H1 (cell line): Measurements from ENCODE around the gene GFPT1. TPM values are rescaled to one million over a fixed set of nuclear protein-coding genes. Genes with fewer than 3 reads are reported as not detected.
"Not testable (repeated sequence)": the region's sequence is repeated elsewhere in the genome, so short reads cannot be mapped to it uniquely, and the experiment has no call there.

Source experiments
- CTCF ChIA-PET: fragments of 300-600 bp; sonication (Branson Sonifier 250); formaldehyde crosslinking; loops from one replicate; lab custom pipeline; 2021; ENCODE audit not compliant: partially characterized antibody; lab: Charles Lee
- POLR2A ChIA-PET: fragments of 300-600 bp; sonication (Branson Sonifier 250); formaldehyde crosslinking; loops from one replicate; lab custom pipeline; 2021; ENCODE audit warnings: inconsistent platforms; ENCODE audit not compliant: partially characterized antibody; lab: Charles Lee
- DNase-seq, 2 experiments: peaks; one replicate each; pipeline versions ENCODE4 v3.0.0 to v3.0.0-alpha.2; 2010 to 2022; ENCODE audit warnings: low spot score in 2 of 2, low read depth in 1 of 2, mixed read lengths in 1 of 2
- FAIRE-seq: peaks from 2 replicates; lab custom pipeline; 2011; peaks lifted over from hg19 to GRCh38; lab: Jason Lieb, UNC
- H2AFZ ChIP-seq: 2 replicates; pipeline ENCODE4 v1.8.1; 2012; ENCODE audit warnings: low read length, inconsistent platforms
- H2AK5ac ChIP-seq: 2 replicates; pipeline ENCODE4 v1.6.1; 2013; ENCODE audit warnings: low read depth, low read length
- H2BK120ac ChIP-seq: replicated peaks from 2 replicates; pipeline ENCODE3; 2013; ENCODE audit warnings: low read depth, low read length, inconsistent platforms
- H2BK12ac ChIP-seq: 2 replicates; pipeline ENCODE4 v1.6.1; 2013; ENCODE audit warnings: low read depth, low read length
- H2BK15ac ChIP-seq: 2 replicates; pipeline ENCODE4 v1.6.1; 2013; ENCODE audit warnings: low read length
- H2BK20ac ChIP-seq: 2 replicates; pipeline ENCODE4 v1.6.1; 2013; ENCODE audit warnings: low read length
- H2BK5ac ChIP-seq: 2 replicates; pipeline ENCODE4 v1.6.1; 2013; ENCODE audit warnings: low read depth, low read length
- H3K14ac ChIP-seq: 2 replicates; pipeline ENCODE4 v1.6.1; 2013; ENCODE audit warnings: inconsistent platforms; ENCODE audit not compliant: insufficient read length
- H3K18ac ChIP-seq: 2 replicates; pipeline ENCODE4 v1.6.1; 2013; ENCODE audit warnings: low read length; ENCODE audit errors: extremely low read depth
- H3K23ac ChIP-seq: 2 replicates; pipeline ENCODE4 v1.6.1; 2013; ENCODE audit warnings: inconsistent platforms; ENCODE audit not compliant: insufficient read length
- H3K23me2 ChIP-seq: 2 replicates; pipeline ENCODE4 v1.6.1; 2013; ENCODE audit warnings: low read depth, low read length
- H3K27ac ChIP-seq: 2 replicates; pipeline ENCODE4 v1.6.1; 2011; ENCODE audit warnings: low read depth, low read length, inconsistent platforms
- H3K27me3 ChIP-seq, 4 experiments: replicated peaks in 1 of 4; 1 replicate in 1 of 4; 2 replicates in 3 of 4; pipeline versions ENCODE4 v1.6.1 to v1.8.1; 2011 to 2013; ENCODE audit warnings: low read length in 3 of 4, mild to moderate bottlenecking in 3 of 4, inconsistent platforms in 2 of 4, mixed read lengths in 2 of 4, moderate library complexity in 1 of 4; ENCODE audit not compliant: control insufficient read depth in 3 of 4, insufficient read depth in 3 of 4; ENCODE audit errors: extremely low read depth in 1 of 4
- H3K36me3 ChIP-seq, 4 experiments: 2 replicates each; pipeline versions ENCODE4 v1.6.1 to v1.8.1; 2011 to 2013; ENCODE audit warnings: mild to moderate bottlenecking in 4 of 4, low read length in 3 of 4, moderate library complexity in 2 of 4, control low read depth in 1 of 4, inconsistent platforms in 1 of 4; ENCODE audit not compliant: insufficient read depth in 4 of 4, control insufficient read depth in 2 of 4
- H3K4ac ChIP-seq: replicated peaks from 2 replicates; pipeline ENCODE3; 2013; ENCODE audit warnings: low read length, low read depth, mixed read lengths, inconsistent platforms; ENCODE audit not compliant: insufficient read length
- H3K4me1 ChIP-seq, 4 experiments: replicated peaks in 1 of 4; 1 replicate in 1 of 4; 2 replicates in 3 of 4; pipeline versions ENCODE4 v1.6.1 to v1.8.1; 2011 to 2013; ENCODE audit warnings: low read length in 3 of 4, inconsistent platforms in 2 of 4, mixed read lengths in 1 of 4; ENCODE audit not compliant: insufficient read depth in 4 of 4, control insufficient read depth in 3 of 4
- H3K4me2 ChIP-seq, 2 experiments: 2 replicates each; pipeline versions ENCODE4 v1.6.1 to v1.8.1; 2011 to 2013; ENCODE audit warnings: low read depth in 2 of 2, low read length in 2 of 2, control low read depth in 1 of 2, inconsistent platforms in 1 of 2, mild to moderate bottlenecking in 1 of 2; ENCODE audit not compliant: insufficient read depth in 1 of 2
- H3K4me3 ChIP-seq, 4 experiments: fragments of 200-600, 300-600 bp in 1 of 4; sonication (generic), shearing (Covaris generic), sonication (Bioruptor Twin) in 1 of 4; 2 replicates each; pipeline versions ENCODE4 v1.5.1 to v1.8.1; 2011 to 2016; ENCODE audit warnings: low read length in 4 of 4, low read depth in 3 of 4, control low read depth in 2 of 4, inconsistent platforms in 2 of 4, mild to moderate bottlenecking in 2 of 4, mixed read lengths in 1 of 4, moderate library complexity in 1 of 4; ENCODE audit not compliant: insufficient read depth in 2 of 4; ENCODE audit errors: extremely low read depth in 1 of 4
- H3K56ac ChIP-seq: replicated peaks from 2 replicates; pipeline ENCODE3; 2013; ENCODE audit warnings: low read depth, mild to moderate bottlenecking, mixed read lengths, low read length, inconsistent platforms; ENCODE audit not compliant: insufficient read length
- H3K79me1 ChIP-seq: 2 replicates; pipeline ENCODE4 v1.6.1; 2013; ENCODE audit warnings: low read depth, low read length, control low read depth
- H3K79me2 ChIP-seq, 2 experiments: 2 replicates each; pipeline versions ENCODE4 v1.6.1 to v1.8.1; 2012 to 2013; ENCODE audit warnings: low read length in 2 of 2, mild to moderate bottlenecking in 2 of 2, inconsistent platforms in 1 of 2; ENCODE audit not compliant: insufficient read depth in 2 of 2, control insufficient read depth in 1 of 2
- H3K9ac ChIP-seq, 4 experiments: replicated peaks in 1 of 4; 1 replicate in 1 of 4; 2 replicates in 3 of 4; pipeline versions ENCODE4 v1.6.1 to v1.8.1; 2011 to 2013; ENCODE audit warnings: low read depth in 3 of 4, low read length in 3 of 4, control low read depth in 2 of 4, mild to moderate bottlenecking in 2 of 4, moderate library complexity in 2 of 4, inconsistent platforms in 1 of 4; ENCODE audit errors: extremely low read depth in 1 of 4
- H3K9me3 ChIP-seq, 2 experiments: 2 replicates each; pipeline versions ENCODE4 v1.6.1 to v1.8.1; 2012 to 2013; ENCODE audit warnings: mild to moderate bottlenecking in 2 of 2, moderate library complexity in 2 of 2, control low read depth in 1 of 2, inconsistent platforms in 1 of 2, low read depth in 1 of 2, low read length in 1 of 2, mixed read lengths in 1 of 2; ENCODE audit not compliant: insufficient read depth in 2 of 2
- H4K20me1 ChIP-seq, 2 experiments: replicated peaks in 1 of 2; 2 replicates each; pipeline versions ENCODE3 to v1.8.1; 2011 to 2013; ENCODE audit warnings: inconsistent platforms in 2 of 2, low read length in 2 of 2, mild to moderate bottlenecking in 1 of 2; ENCODE audit not compliant: insufficient read depth in 2 of 2, control insufficient read depth in 1 of 2
- H4K5ac ChIP-seq: 2 replicates; pipeline ENCODE4 v1.6.1; 2013; ENCODE audit warnings: low read length, low read depth, mixed read lengths, inconsistent platforms; ENCODE audit not compliant: insufficient read length
- H4K8ac ChIP-seq: 2 replicates; pipeline ENCODE4 v1.8.0; 2013; ENCODE audit warnings: mild to moderate bottlenecking, moderate library complexity, low read length, inconsistent platforms; ENCODE audit not compliant: insufficient read depth; ENCODE audit errors: extremely low read depth
- H4K91ac ChIP-seq: replicated peaks from 2 replicates; pipeline ENCODE3; 2013; ENCODE audit warnings: low read length, mixed read lengths, inconsistent platforms; ENCODE audit not compliant: insufficient read length
- POLR2A ChIP-seq, 2 experiments: IDR thresholded peaks; 1 replicate in 1 of 2; 2 replicates in 1 of 2; pipeline ENCODE4 v1.6.1; 2011; ENCODE audit warnings: low read depth in 2 of 2, low read length in 2 of 2, mild to moderate bottlenecking in 2 of 2; ENCODE audit errors: control extremely low read depth in 1 of 2
- WGBS, 2 experiments: shearing (Covaris generic) in 1 of 2; methylation state at CpG; one replicate each; pipeline versions ENCODE4 v1.1.6 to v1.1.7; 2013 to 2015; ENCODE audit warnings: low lambda C conversion rate in 2 of 2, mixed read lengths in 2 of 2, inconsistent platforms in 1 of 2, low coverage in 1 of 2, missing lambda C conversion rate in 1 of 2; ENCODE audit not compliant: insufficient replicate concordance in 2 of 2, insufficient coverage in 1 of 2, insufficient read length in 1 of 2; ENCODE audit errors: extremely low coverage in 1 of 2, missing lambda C conversion rate in 1 of 2; 5-methylcytosine and 5-hydroxymethylcytosine counted together
- polyA plus RNA-seq, 7 experiments: library from polyadenylated mRNA; depleted of rRNA in 3 of 7; stranded (reverse) in 5 of 7; unstranded in 2 of 7; fragments of >200 nt in 5 of 7; fragments of 200-250 nt in 2 of 7; gene quantifications; 1 replicate in 5 of 7; 2 replicates in 1 of 7; 4 replicates in 1 of 7; pipeline versions ENCODE4 v1.2.1 to v1.2.3, GENCODE V29; 2011 to 2013; ENCODE audit warnings: missing spikeins in 2 of 7, mixed read lengths in 2 of 7
- total RNA-seq: library from RNA; stranded (reverse); fragmentation: NEBNext Ultra II Directional; extraction: Animal tissue kit (Norgen Biotek cat#: 25700); gene quantifications from 2 replicates; pipeline ENCODE4 v1.2.1, GENCODE V29; 2021

The GFPT1 gene
- total and polyA plus RNA-seq, 2 of the 8 experiments (the other 6 are each of a cell fraction or from before 2014, with no cell fraction given) = 13.3 to 76.2 TPM

- TF ChIP-seq POLR2A (IDR thresholded peaks at IDR 0.05; ENCODE audit: control extremely low read depth in 1 of 2, low read depth in 2 of 2, low read length in 2 of 2) = no peak
- TF ChIP-seq, all 59 proteins: peak for 0
Measured at GRCh38 chr2:69356471-69356870, 30.6 kb downstream of the GFPT1 start (continued).

GRCh38 chr2:69354976-69355375 lies 32.1 kb downstream of the GFPT1 start:
- H3K79me1 ChIP-seq, H4K20me1 ChIP-seq, H3K27ac ChIP-seq, H2BK20ac ChIP-seq, H3K4me2 ChIP-seq, H3K23me2 ChIP-seq, DNase-seq, H2BK15ac ChIP-seq, H3K23ac ChIP-seq, H4K91ac ChIP-seq, H4K8ac ChIP-seq, H3K9me3 ChIP-seq, H3K9ac ChIP-seq, H3K79me2 ChIP-seq, POLR2A ChIA-PET, H3K27me3 ChIP-seq, H3K4me3 ChIP-seq, H4K5ac ChIP-seq, H3K4ac ChIP-seq, H3K14ac ChIP-seq, H2AFZ ChIP-seq, H3K18ac ChIP-seq, H2AK5ac ChIP-seq, H2BK12ac ChIP-seq, H2BK120ac ChIP-seq, H3K4me1 ChIP-seq, FAIRE-seq, H2BK5ac ChIP-seq, H3K56ac ChIP-seq: not testable (repeated sequence)
- CTCF ChIA-PET = interaction anchor here (0.7 to 1.2 kb wide), 3 partner anchors 35 to 278 kb away, joined by 3 to 4 read pairs (median 3); no protein-coding TSS in a partner anchor
- 93% methylated on average over 3 of the region's 3 CpGs; no CpG with 5 or more reads in 1 of the 2 experiments for WGBS, 2 experiments
- H3K36me3 ChIP-seq = peaks cover 0 to 67% (median 15%) of the 10 kb centered on the region in 4 experiments; a peak in 7 of 8 replicates
